Endothelial cell (in vitro differentiated cells): ENCODE results near the gene SMPD2. TPM values are rescaled to one million over a fixed set of nuclear protein-coding genes. Genes with fewer than 3 reads are reported as not detected.
A peak's percentile ranks its signal among the peaks of the same experiment; 100 is the strongest.

ENCODE experiments used
- DNase-seq: peaks from one replicate; pipeline ENCODE4 v3.0.0; 2021; ENCODE audit warnings: low spot score
- H3K27ac Mint-ChIP-seq: one replicate; pipeline ENCODE4 v1.8.0; 2021; ENCODE audit warnings: mixed read lengths, inconsistent platforms; ENCODE audit not compliant: unreplicated experiment
- H3K27me3 Mint-ChIP-seq: one replicate; pipeline ENCODE4 v1.8.0; 2021; ENCODE audit warnings: mild to moderate bottlenecking, moderate library complexity, mixed read lengths, inconsistent platforms; ENCODE audit not compliant: unreplicated experiment
- H3K36me3 Mint-ChIP-seq: one replicate; pipeline ENCODE4 v1.8.0; 2021; ENCODE audit warnings: mild to moderate bottlenecking, low read depth, mixed read lengths, inconsistent platforms; ENCODE audit not compliant: unreplicated experiment
- H3K4me1 Mint-ChIP-seq: one replicate; pipeline ENCODE4 v1.8.0; 2021; ENCODE audit warnings: mild to moderate bottlenecking, mixed read lengths, inconsistent platforms; ENCODE audit not compliant: unreplicated experiment
- H3K4me3 Mint-ChIP-seq: one replicate; pipeline ENCODE4 v1.8.0; 2021; ENCODE audit warnings: mild to moderate bottlenecking, mixed read lengths, inconsistent platforms; ENCODE audit not compliant: unreplicated experiment
- H3K9me3 Mint-ChIP-seq: one replicate; pipeline ENCODE4 v1.8.0; 2021; ENCODE audit warnings: mixed read lengths, inconsistent platforms; ENCODE audit not compliant: unreplicated experiment
- total RNA-seq: library from RNA; stranded (reverse); fragmentation: NEBNext Ultra II Directional; extraction: Animal tissue kit (Norgen Biotek cat#: 25700); gene quantifications from one replicate; pipeline ENCODE4 v1.2.1, GENCODE V29; 2021; ENCODE audit not compliant: unreplicated experiment
- TF ChIP-seq, protein P1 (sequence below): fragments of 200-600 bp; sonication (generic); IDR thresholded peaks from one replicate; pipeline ENCODE4 v1.5.0; 2021; ENCODE audit warnings: antibody characterized with exemption; ENCODE audit not compliant: unreplicated experiment

The SMPD2 gene
- total RNA-seq, 1 donor from 2014 or later = 8.8 TPM

DNA sequence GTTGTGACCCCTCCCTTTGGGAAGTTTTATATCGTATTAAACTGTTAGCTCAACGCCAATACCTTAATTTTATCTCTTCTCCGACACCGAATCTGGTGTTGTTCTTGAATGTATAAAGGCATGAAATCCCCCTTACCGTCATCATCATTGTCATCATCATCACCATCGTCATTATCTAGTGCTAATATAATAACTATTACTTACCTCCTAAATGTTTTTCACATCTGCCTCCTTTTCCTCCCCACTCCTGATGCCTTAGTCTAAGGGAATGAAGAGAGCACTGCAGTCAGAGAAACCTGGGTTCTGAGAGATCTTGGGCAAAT lies 43.2 kb downstream of the SMPD2 start:
- Mint-ChIP-seq H3K27me3 (peaks cover 7% of the 10 kb centered on the region), H3K4me3 (peak overlapping the region; percentile 87), H3K27ac (no peak overlapping the region)

DNA sequence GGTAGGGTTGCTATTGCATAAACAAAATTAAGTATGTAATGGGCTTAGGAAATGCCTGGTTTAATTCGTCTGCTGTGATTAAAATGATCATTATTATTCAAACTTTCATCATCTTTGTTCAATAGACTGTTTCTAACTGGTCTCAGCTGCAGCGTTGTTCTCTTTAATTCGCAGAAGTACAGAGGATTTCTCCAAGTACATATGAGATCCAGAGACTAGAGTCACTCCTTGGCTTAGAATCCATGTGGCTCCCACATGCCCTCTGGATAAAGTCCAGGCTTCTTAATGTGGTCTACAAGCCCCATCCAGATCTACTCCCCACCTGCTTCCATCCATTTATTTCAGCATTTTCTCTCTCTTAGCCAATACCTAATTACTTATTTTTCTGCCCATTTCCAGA lies 43.6 kb downstream of the SMPD2 start:
- Mint-ChIP-seq H3K4me3 (peak overlapping the region; percentile 87), H3K27me3 (peaks cover 7% of the 10 kb centered on the region)
- TF ChIP-seq, protein P1, sequence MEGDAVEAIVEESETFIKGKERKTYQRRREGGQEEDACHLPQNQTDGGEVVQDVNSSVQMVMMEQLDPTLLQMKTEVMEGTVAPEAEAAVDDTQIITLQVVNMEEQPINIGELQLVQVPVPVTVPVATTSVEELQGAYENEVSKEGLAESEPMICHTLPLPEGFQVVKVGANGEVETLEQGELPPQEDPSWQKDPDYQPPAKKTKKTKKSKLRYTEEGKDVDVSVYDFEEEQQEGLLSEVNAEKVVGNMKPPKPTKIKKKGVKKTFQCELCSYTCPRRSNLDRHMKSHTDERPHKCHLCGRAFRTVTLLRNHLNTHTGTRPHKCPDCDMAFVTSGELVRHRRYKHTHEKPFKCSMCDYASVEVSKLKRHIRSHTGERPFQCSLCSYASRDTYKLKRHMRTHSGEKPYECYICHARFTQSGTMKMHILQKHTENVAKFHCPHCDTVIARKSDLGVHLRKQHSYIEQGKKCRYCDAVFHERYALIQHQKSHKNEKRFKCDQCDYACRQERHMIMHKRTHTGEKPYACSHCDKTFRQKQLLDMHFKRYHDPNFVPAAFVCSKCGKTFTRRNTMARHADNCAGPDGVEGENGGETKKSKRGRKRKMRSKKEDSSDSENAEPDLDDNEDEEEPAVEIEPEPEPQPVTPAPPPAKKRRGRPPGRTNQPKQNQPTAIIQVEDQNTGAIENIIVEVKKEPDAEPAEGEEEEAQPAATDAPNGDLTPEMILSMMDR = no peak

More for the DNA sequence above, 43.2 kb downstream of the SMPD2 start:
- TF ChIP-seq, protein P1 = no peak
- no peak for DNase-seq
- H3K9me3 Mint-ChIP-seq = no peaks in the 10 kb centered on the region
- peaks cover 9% of the 10 kb centered on the region for H3K4me1 Mint-ChIP-seq
- H3K36me3 Mint-ChIP-seq = peaks cover 7% of the 10 kb centered on the region

DNA sequence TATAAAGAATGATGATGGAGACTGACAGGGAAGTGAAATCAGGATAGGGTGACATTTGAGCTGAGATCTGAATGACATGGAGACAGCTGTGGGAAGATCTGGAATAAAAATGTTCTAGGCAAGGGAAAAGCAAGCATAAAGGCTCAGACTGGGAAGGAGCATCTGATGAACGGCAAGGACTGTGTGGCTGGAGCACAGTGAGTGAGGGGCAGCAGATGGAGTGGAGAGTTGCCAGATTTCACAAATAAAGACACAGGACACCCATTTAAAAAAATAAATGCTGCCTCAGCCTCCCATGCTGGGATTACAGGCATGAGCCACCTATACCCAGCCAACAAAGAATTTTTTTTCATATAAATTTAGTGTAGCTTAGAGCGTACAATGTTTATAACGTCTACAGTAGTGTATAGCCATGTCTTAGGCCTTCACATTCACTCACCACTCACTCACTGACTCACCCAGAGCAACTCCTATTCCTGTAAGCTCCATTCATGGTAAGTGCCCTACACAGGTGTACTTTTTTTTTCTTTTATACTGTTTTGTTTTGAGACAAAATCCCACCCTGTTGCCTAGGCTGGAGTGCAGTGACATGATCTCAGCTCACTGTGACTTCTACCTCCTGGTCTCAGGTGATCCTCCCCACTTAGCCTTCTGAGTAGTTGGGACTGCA lies 44.9 kb downstream of the SMPD2 start:
- H3K27ac Mint-ChIP-seq = no peak overlapping the region
- H3K36me3 Mint-ChIP-seq = peaks cover 7% of the 10 kb centered on the region
- TF ChIP-seq, protein P1 = no peak
- H3K4me1 Mint-ChIP-seq = peaks cover 9% of the 10 kb centered on the region
- no peak overlapping the region for H3K4me3 Mint-ChIP-seq
- DNase-seq = no peak
- H3K27me3 Mint-ChIP-seq = peaks cover 7% of the 10 kb centered on the region
- no peaks in the 10 kb centered on the region for H3K9me3 Mint-ChIP-seq

More for the DNA sequence above, 43.6 kb downstream of the SMPD2 start:
- peaks cover 9% of the 10 kb centered on the region for H3K4me1 Mint-ChIP-seq
- H3K27ac Mint-ChIP-seq = no peak overlapping the region
- peaks cover 7% of the 10 kb centered on the region for H3K36me3 Mint-ChIP-seq
- H3K9me3 Mint-ChIP-seq = no peaks in the 10 kb centered on the region
- no peak for DNase-seq

DNA sequence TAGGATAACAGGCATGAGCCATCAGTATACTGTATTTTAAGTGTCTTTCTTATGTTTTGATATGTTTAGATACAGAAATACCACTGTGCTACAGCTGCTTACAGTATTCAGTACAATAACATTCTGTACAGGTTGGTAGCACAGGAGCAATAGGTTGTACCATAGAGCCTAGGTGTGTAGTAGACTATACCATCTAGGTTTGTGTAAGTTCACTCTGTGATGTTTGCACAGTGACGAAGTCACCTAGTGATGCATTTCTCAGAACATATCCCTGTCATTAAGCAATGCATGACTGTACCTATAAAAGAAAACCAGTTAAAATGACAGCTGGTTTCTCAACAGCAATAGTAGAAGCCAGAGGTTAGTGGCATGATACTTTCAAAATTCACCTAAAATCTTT lies 45.5 kb downstream of the SMPD2 start:
- Mint-ChIP-seq H3K27ac (no peak overlapping the region), H3K27me3 (peaks cover 7% of the 10 kb centered on the region), H3K9me3 (no peaks in the 10 kb centered on the region), H3K4me3 (no peak overlapping the region), H3K36me3 (peaks cover 7% of the 10 kb centered on the region), H3K4me1 (peaks cover 13% of the 10 kb centered on the region)
- DNase-seq = no peak
- TF ChIP-seq, protein P1 = no peak

DNA sequence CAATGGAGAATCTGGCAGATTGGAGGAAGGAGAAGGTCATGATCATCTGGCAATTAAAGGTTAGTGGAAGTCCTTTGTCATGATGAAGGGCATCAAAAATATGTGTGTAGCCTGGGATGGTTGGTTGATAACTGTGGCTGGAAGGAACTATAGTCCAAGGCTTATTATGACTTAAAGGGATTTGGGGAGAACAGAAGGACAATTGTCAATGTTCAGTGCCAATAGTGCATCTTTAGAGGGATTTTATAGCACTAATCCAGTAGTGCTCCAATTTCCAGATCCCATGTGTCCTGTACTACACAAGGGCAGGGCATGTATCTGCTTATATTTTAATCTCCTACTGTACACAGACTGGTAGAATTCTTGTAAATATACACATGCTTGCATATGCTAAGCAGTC lies 47.5 kb downstream of the SMPD2 start:
- no peak for DNase-seq
- H3K4me3 Mint-ChIP-seq = no peak overlapping the region
- H3K9me3 Mint-ChIP-seq = no peaks in the 10 kb centered on the region
- H3K27me3 Mint-ChIP-seq = peaks cover 4% of the 10 kb centered on the region
- peaks cover 4% of the 10 kb centered on the region for H3K36me3 Mint-ChIP-seq
- peaks cover 11% of the 10 kb centered on the region for H3K4me1 Mint-ChIP-seq
- no peak overlapping the region for H3K27ac Mint-ChIP-seq
- TF ChIP-seq, protein P1 = no peak
